H9 (cell line): ENCODE measurements around the gene TADA2A. TPM values are rescaled to one million over a fixed set of nuclear protein-coding genes. Genes with fewer than 3 reads are reported as not detected.
"Not testable (repeated sequence)": the region's sequence is repeated elsewhere in the genome, so short reads cannot be mapped to it uniquely, and the experiment has no call there.

Experiments
- DNase-seq: peaks from one replicate; pipeline ENCODE4 v3.0.0-alpha.2; 2017
- H2AFZ ChIP-seq: one replicate; pipeline ENCODE4 v1.6.1; 2013; ENCODE audit warnings: mild to moderate bottlenecking, low read length, control low read depth, moderate library complexity
- H2AK5ac ChIP-seq: 2 replicates; pipeline ENCODE4 v1.6.1; 2013; ENCODE audit warnings: low read length, control low read depth, mixed read lengths; ENCODE audit not compliant: insufficient read length
- H2BK120ac ChIP-seq: one replicate; pipeline ENCODE4 v1.6.1; 2013; ENCODE audit warnings: low read depth, mild to moderate bottlenecking, low read length, control low read depth, inconsistent platforms; ENCODE audit not compliant: poor library complexity, severe bottlenecking
- H2BK12ac ChIP-seq: 2 replicates; pipeline ENCODE4 v1.6.1; 2013; ENCODE audit warnings: low read length, control low read depth, mixed read lengths, low read depth; ENCODE audit not compliant: insufficient read length
- H2BK15ac ChIP-seq: 2 replicates; pipeline ENCODE4 v1.6.1; 2013; ENCODE audit warnings: low read depth, low read length, control low read depth
- H2BK20ac ChIP-seq: one replicate; pipeline ENCODE4 v1.6.1; 2013; ENCODE audit warnings: low read depth, mild to moderate bottlenecking, low read length, control low read depth, inconsistent platforms; ENCODE audit not compliant: poor library complexity, severe bottlenecking
- H2BK5ac ChIP-seq: 2 replicates; pipeline ENCODE4 v1.6.1; 2013; ENCODE audit warnings: low read length, control low read depth, mixed read lengths; ENCODE audit not compliant: insufficient read length
- H3K14ac ChIP-seq: 2 replicates; pipeline ENCODE4 v1.6.1; 2013; ENCODE audit warnings: low read length, control low read depth; ENCODE audit not compliant: insufficient read depth
- H3K18ac ChIP-seq: 2 replicates; pipeline ENCODE4 v1.6.1; 2013; ENCODE audit warnings: low read depth, mild to moderate bottlenecking, mixed read lengths, low read length, control low read depth; ENCODE audit not compliant: insufficient read length
- H3K23ac ChIP-seq: 2 replicates; pipeline ENCODE4 v1.6.1; 2013; ENCODE audit warnings: low read length, control low read depth, mixed read lengths, low read depth; ENCODE audit not compliant: insufficient read length
- H3K23me2 ChIP-seq: 2 replicates; pipeline ENCODE4 v1.6.1; 2013; ENCODE audit warnings: low read depth, mild to moderate bottlenecking, mixed read lengths, low read length, control low read depth; ENCODE audit not compliant: insufficient read length, poor library complexity, severe bottlenecking
- H3K27ac ChIP-seq: 2 replicates; pipeline ENCODE4 v1.5.1; 2013; ENCODE audit warnings: low read length, control low read depth, mixed read lengths, low read depth; ENCODE audit not compliant: insufficient read length
- H3K27me3 ChIP-seq: 2 replicates; pipeline ENCODE4 v1.6.1; 2013; ENCODE audit warnings: low read length, control low read depth, inconsistent platforms; ENCODE audit not compliant: insufficient read depth
- H3K4ac ChIP-seq: 2 replicates; pipeline ENCODE4 v1.6.1; 2013; ENCODE audit warnings: low read depth, mild to moderate bottlenecking, control low read depth, inconsistent platforms, low read length, moderate library complexity
- H3K4me1 ChIP-seq: 2 replicates; pipeline ENCODE4 v1.6.1; 2013; ENCODE audit warnings: low read length, control low read depth, inconsistent platforms; ENCODE audit not compliant: insufficient read depth
- H3K4me2 ChIP-seq: 2 replicates; pipeline ENCODE4 v1.6.1; 2013; ENCODE audit warnings: low read length, control low read depth, mixed read lengths; ENCODE audit not compliant: insufficient read length, insufficient read depth
- H3K56ac ChIP-seq: 2 replicates; pipeline ENCODE4 v1.6.1; 2013; ENCODE audit warnings: low read depth, mild to moderate bottlenecking, mixed read lengths, low read length, control low read depth; ENCODE audit not compliant: insufficient read length
- H3K79me1 ChIP-seq: 2 replicates; pipeline ENCODE4 v1.6.1; 2013; ENCODE audit warnings: low read depth, mild to moderate bottlenecking, moderate library complexity, low read length, control low read depth, inconsistent platforms; ENCODE audit not compliant: insufficient read depth, poor library complexity, severe bottlenecking
- H3K79me2 ChIP-seq: 2 replicates; pipeline ENCODE4 v1.6.1; 2013; ENCODE audit warnings: low read length, control low read depth, inconsistent platforms; ENCODE audit not compliant: insufficient read depth
- H3K9ac ChIP-seq: 2 replicates; pipeline ENCODE4 v1.6.1; 2013; ENCODE audit warnings: low read length, control low read depth, mixed read lengths; ENCODE audit not compliant: insufficient read length; ENCODE audit errors: extremely low read depth
- H3K9me3 ChIP-seq: one replicate; pipeline ENCODE4 v1.6.1; 2013; ENCODE audit warnings: low read depth, low read length, inconsistent platforms; ENCODE audit not compliant: control insufficient read depth
- H3T11ph ChIP-seq: one replicate; pipeline ENCODE4 v1.6.1; 2013; ENCODE audit warnings: mild to moderate bottlenecking, low read length, control low read depth, inconsistent platforms
- H4K20me1 ChIP-seq: one replicate; pipeline ENCODE4 v1.6.1; 2013; ENCODE audit not compliant: control insufficient read depth, insufficient read length, insufficient read depth
- H4K5ac ChIP-seq: 2 replicates; pipeline ENCODE4 v1.6.1; 2013; ENCODE audit warnings: low read depth, mild to moderate bottlenecking, mixed read lengths, low read length, control low read depth; ENCODE audit not compliant: insufficient read length
- H4K8ac ChIP-seq: replicated peaks from 2 replicates; pipeline ENCODE4 v1.6.1; 2013; ENCODE audit warnings: low read length, control low read depth, mixed read lengths, low read depth; ENCODE audit not compliant: insufficient read length
- H4K91ac ChIP-seq: 2 replicates; pipeline ENCODE4 v1.6.1; 2013; ENCODE audit warnings: low read depth, mild to moderate bottlenecking, moderate library complexity, mixed read lengths, low read length, control low read depth; ENCODE audit not compliant: insufficient read length
- H3K27ac Mint-ChIP-seq, 3 experiments: 2 replicates in 2 of 3; 3 replicates in 1 of 3; pipeline ENCODE4 v1.8.0; 2020 to 2021; ENCODE audit warnings: mixed read lengths in 3 of 3, mild to moderate bottlenecking in 1 of 3, moderate library complexity in 1 of 3
- H3K27me3 Mint-ChIP-seq: 2 replicates; pipeline ENCODE4 v1.8.0; 2021; ENCODE audit warnings: low read depth, mild to moderate bottlenecking, moderate library complexity, mixed read lengths
- H3K36me3 Mint-ChIP-seq, 3 experiments: 2 replicates in 2 of 3; 3 replicates in 1 of 3; pipeline ENCODE4 v1.8.0; 2020 to 2021; ENCODE audit warnings: low read depth in 3 of 3, mixed read lengths in 3 of 3; ENCODE audit not compliant: insufficient read depth in 1 of 3
- H3K4me1 Mint-ChIP-seq, 2 experiments: 2 replicates each; pipeline ENCODE4 v1.8.0; 2020; ENCODE audit warnings: mixed read lengths in 2 of 2
- H3K4me3 Mint-ChIP-seq, 2 experiments: 2 replicates in 1 of 2; 3 replicates in 1 of 2; pipeline ENCODE4 v1.8.0; 2020 to 2021; ENCODE audit warnings: mild to moderate bottlenecking in 2 of 2, mixed read lengths in 2 of 2, moderate library complexity in 1 of 2
- H3K9me3 Mint-ChIP-seq, 2 experiments: 2 replicates in 1 of 2; 3 replicates in 1 of 2; pipeline ENCODE4 v1.8.0; 2020; ENCODE audit warnings: mild to moderate bottlenecking in 2 of 2, mixed read lengths in 2 of 2, moderate library complexity in 1 of 2
- CTCF ChIP-seq: fragments of 200-600 bp; sonication (generic); conservative IDR thresholded peaks from 3 replicates; pipeline ENCODE4 v1.8.0; 2021; ENCODE audit warnings: antibody characterized with exemption, mild to moderate bottlenecking
- WGBS: extraction: QIAGEN DNeasy Blood & Tissue Kit; methylation state at CpG from one replicate; pipeline ENCODE4 v1.1.7; 2013; ENCODE audit warnings: missing lambda C conversion rate, low lambda C conversion rate, mixed read lengths; ENCODE audit not compliant: insufficient read length; ENCODE audit errors: extremely low coverage; 5-methylcytosine and 5-hydroxymethylcytosine counted together
- total RNA-seq: library from RNA; stranded (reverse); gene quantifications from 2 replicates; pipeline ENCODE4 v1.2.1, GENCODE V29; 2021

TADA2A gene
- total RNA-seq, 1 experiment from 2014 or later: 20.9 TPM

GRCh38 chr17:37400505-37400904 is 6.2 kb upstream of the TADA2A start:
- H2BK20ac ChIP-seq: no peak overlapping the region
- no peak overlapping the region for H2BK12ac ChIP-seq
- no peak overlapping the region for H3K56ac ChIP-seq
- no peaks in the 10 kb centered on the region for H3K9me3 ChIP-seq
- Mint-ChIP-seq H3K9me3 (no peaks in the 10 kb centered on the region), H3K36me3 (peaks cover 2 to 15% (median 8%) of the 10 kb centered on the region in 3 experiments; a peak in 6 of 7 replicates), H3K27ac (no peak overlapping the region), H3K27me3 (no peaks in the 10 kb centered on the region), H3K4me1 (peaks cover 8 to 13% of the 10 kb centered on the region in 2 experiments), H3K4me3 (no peak overlapping the region)
- no peak overlapping the region for H2BK5ac ChIP-seq
- no peak overlapping the region for H2AFZ ChIP-seq
- H3K27ac ChIP-seq: no peak overlapping the region
- no peaks in the 10 kb centered on the region for H4K20me1 ChIP-seq
- no peak overlapping the region for H4K8ac ChIP-seq
- no peak overlapping the region for H3K18ac ChIP-seq
- no peak overlapping the region for H3K4me2 ChIP-seq
- no peak overlapping the region for H2BK120ac ChIP-seq
- DNase-seq: no peak
- H3K14ac ChIP-seq: no peak overlapping the region
- H3K23ac ChIP-seq: no peak overlapping the region
- H3K4me1 ChIP-seq: no peaks in the 10 kb centered on the region
- no peak overlapping the region for H2BK15ac ChIP-seq
- H3K27me3 ChIP-seq: no peaks in the 10 kb centered on the region
- no peak overlapping the region for H3K4ac ChIP-seq
- no peak overlapping the region for H4K91ac ChIP-seq
- H3K9ac ChIP-seq: no peak overlapping the region
- no peaks in the 10 kb centered on the region for H3K23me2 ChIP-seq
- H3T11ph ChIP-seq: no peak overlapping the region
- H3K79me1 ChIP-seq: no peaks in the 10 kb centered on the region
- no peak overlapping the region for H4K5ac ChIP-seq
- H3K79me2 ChIP-seq: no peaks in the 10 kb centered on the region; the same call in 1 of the 2 replicates
- H2AK5ac ChIP-seq: no peak overlapping the region
- no peak for TF ChIP-seq CTCF

- not testable (repeated sequence) for H2AK5ac ChIP-seq, H2BK120ac ChIP-seq, H3K9me3 ChIP-seq, H4K20me1 ChIP-seq, H3K9me3 Mint-ChIP-seq, H3K56ac ChIP-seq, H4K5ac ChIP-seq, H3K79me2 ChIP-seq, H3K27me3 ChIP-seq, H3K79me1 ChIP-seq, H3K18ac ChIP-seq, H4K91ac ChIP-seq, DNase-seq, H3K14ac ChIP-seq, H3T11ph ChIP-seq, H2BK15ac ChIP-seq, H3K4me1 ChIP-seq, H3K27ac ChIP-seq, H2BK12ac ChIP-seq, H3K27me3 Mint-ChIP-seq, H3K4ac ChIP-seq, H2BK20ac ChIP-seq, H4K8ac ChIP-seq, H2BK5ac ChIP-seq, H3K23ac ChIP-seq, H3K27ac Mint-ChIP-seq, H3K9ac ChIP-seq, H2AFZ ChIP-seq
- Histone ChIP-seq H3K23me2 (peaks cover 12% of the 10 kb centered on the region), H3K4me2 (peak overlapping the region; percentile 99)
- H3K4me1 Mint-ChIP-seq: peaks cover 21 to 23% of the 10 kb centered on the region in 2 experiments
- no CpG with 5 or more reads among the region's 14 CpGs for whole genome bisulfite sequencing
- H3K36me3 Mint-ChIP-seq: peaks cover 2 to 22% (median 20%) of the 10 kb centered on the region in 3 experiments; a peak in 6 of 7 replicates
- peak overlapping the region; percentile 94 to 95 for H3K4me3 Mint-ChIP-seq
Observed at GRCh38 chr17:37405522-37405921, 1.2 kb upstream of the TADA2A start.
